Right lobe of liver (tissue), 4 donors: Measurements from ENCODE around the gene ADCY1.

Experiments
- CTCF ChIP-seq, 4 donors: fragments of 200-600 bp in 3 of 4; fragments of 450-650 bp in 1 of 4; IDR thresholded peaks; one replicate each; pipeline versions ENCODE4 v1.5.1 to v1.8.0; 2016 to 2022; ENCODE audit warnings: antibody characterized with exemption in 4 of 4, mild to moderate bottlenecking in 2 of 4
- POLR2A ChIP-seq: fragments of 450-650 bp; IDR thresholded peaks from one replicate; pipeline ENCODE4 v1.6.1; 2017; ENCODE audit warnings: antibody characterized with exemption, mild to moderate bottlenecking
- donor health status: DM: no; HTN: no; CAD: no.
- donor health status: DM: no; HTN: no; CAD: no.
- donor health status: DM: no; HTN: yes; CAD: no.

- TF ChIP-seq CTCF (IDR thresholded peaks at IDR 0.05) (no peak), POLR2A (no peak)
Measured at GRCh38 chr7:45601816-45602540, 27.8 kb downstream of the ADCY1 start.
